Kidney (tissue), 14 donors: Measurements from ENCODE around the gene ADCK1. TPM values are rescaled to one million over a fixed set of nuclear protein-coding genes. Genes with fewer than 3 reads are reported as not detected.

ENCODE experiments used
- DNase-seq, 5 donors: peaks; one replicate each; pipeline ENCODE4 v3.0.0-alpha.2; 2013 to 2020
- FAIRE-seq: peaks from 2 replicates; lab custom pipeline; 2012; peaks lifted over from hg19 to GRCh38; lab: Jason Lieb, UNC
- H3K27ac ChIP-seq, 2 donors: one replicate each; pipeline ENCODE4 v1.7.0; 2013; ENCODE audit warnings: low read depth in 2 of 2, low read length in 2 of 2, inconsistent platforms in 1 of 2
- H3K27me3 ChIP-seq: one replicate; pipeline ENCODE4 v1.7.1; 2013; ENCODE audit warnings: low read length, inconsistent platforms; ENCODE audit not compliant: control insufficient read depth, insufficient read depth
- H3K36me3 ChIP-seq, 3 donors: one replicate each; pipeline versions ENCODE4 v1.7.0 to v1.7.1; 2013; ENCODE audit warnings: low read length in 3 of 3, control low read depth in 1 of 3, inconsistent platforms in 1 of 3; ENCODE audit not compliant: insufficient read depth in 3 of 3, control insufficient read depth in 2 of 3
- H3K4me1 ChIP-seq, 3 donors: one replicate each; pipeline versions ENCODE4 v1.7.0 to v1.7.1; 2013; ENCODE audit warnings: low read length in 3 of 3, inconsistent platforms in 1 of 3, low read depth in 1 of 3; ENCODE audit not compliant: control insufficient read depth in 2 of 3, insufficient read depth in 2 of 3
- H3K4me3 ChIP-seq, 3 donors: one replicate each; pipeline versions ENCODE4 v1.7.0 to v1.8.1; 2013; ENCODE audit warnings: low read length in 3 of 3, control low read depth in 1 of 3, inconsistent platforms in 1 of 3
- H3K9ac ChIP-seq, 3 donors: one replicate each; pipeline versions ENCODE4 v1.7.0 to v1.7.1; 2013; ENCODE audit warnings: low read length in 3 of 3, control low read depth in 1 of 3, inconsistent platforms in 1 of 3
- H3K9me3 ChIP-seq, 3 donors: one replicate each; pipeline versions ENCODE4 v1.7.0 to v1.7.1; 2013; ENCODE audit warnings: low read length in 3 of 3, control low read depth in 1 of 3, inconsistent platforms in 1 of 3; ENCODE audit not compliant: control insufficient read depth in 2 of 3, insufficient read depth in 1 of 3
- CTCF ChIP-seq: IDR thresholded peaks from 3 replicates; pipeline ENCODE4 v1.5.1; 2012; ENCODE audit warnings: mild to moderate bottlenecking, moderate library complexity, borderline replicate concordance; ENCODE audit not compliant: insufficient read depth; ENCODE audit errors: extremely low read depth
- intact Hi-C: fragments of 100-400 bp; cut with DNase I; formaldehyde crosslinking; loops from one replicate; pipeline ENCODE4 v1.11.1; 2022
- polyA plus RNA-seq: library from polyadenylated mRNA; stranded (reverse); fragments of 350-450 nt; fragmentation: Illumina TruSeq; extraction: RNeasy Lipid Tissue Mini Kit (QIAGEN cat#74804); gene quantifications from one replicate; pipeline ENCODE4 v1.2.3, GENCODE V29; 2014; ENCODE audit warnings: low read depth, low replicate concordance; ENCODE audit not compliant: insufficient read depth
- total RNA-seq: library from RNA; stranded (reverse); fragmentation: NEBNext Ultra II Directional; extraction: Animal tissue kit (Norgen Biotek cat#: 25700); gene quantifications from one replicate; pipeline ENCODE4 v1.2.1, GENCODE V29; 2021
- donor health status: control.
- donor health status: control.
- donor health status: control.
- donor health status: control.
- donor health status: control.
- donor health status: DM: yes; HTN: yes; CAD: no.
- donor health status: Normal renal cell carcinoma (clear cell type).

ADCK1 gene
- total and polyA plus RNA-seq, 2 donors from 2014 or later: 8.0 to 10.3 TPM

- H3K27me3 ChIP-seq: no peaks in the 10 kb centered on the region
- no peak overlapping the region for H3K9ac ChIP-seq
- FAIRE-seq (no peak), DNase-seq (no peak)
- H3K27ac ChIP-seq: no peak overlapping the region
- no peaks in the 10 kb centered on the region for H3K9me3 ChIP-seq
- no peaks in the 10 kb centered on the region for H3K36me3 ChIP-seq
- no peak overlapping the region for H3K4me3 ChIP-seq
- intact Hi-C loops: loop anchor here (10.0 kb wide), 1 partner anchor 697 kb away; no protein-coding TSS in a partner anchor
- no peak for TF ChIP-seq CTCF
- no peaks in the 10 kb centered on the region for H3K4me1 ChIP-seq
Measured at GRCh38 chr14:77867476-77867875, 67.6 kb downstream of the ADCK1 start.

DNA sequence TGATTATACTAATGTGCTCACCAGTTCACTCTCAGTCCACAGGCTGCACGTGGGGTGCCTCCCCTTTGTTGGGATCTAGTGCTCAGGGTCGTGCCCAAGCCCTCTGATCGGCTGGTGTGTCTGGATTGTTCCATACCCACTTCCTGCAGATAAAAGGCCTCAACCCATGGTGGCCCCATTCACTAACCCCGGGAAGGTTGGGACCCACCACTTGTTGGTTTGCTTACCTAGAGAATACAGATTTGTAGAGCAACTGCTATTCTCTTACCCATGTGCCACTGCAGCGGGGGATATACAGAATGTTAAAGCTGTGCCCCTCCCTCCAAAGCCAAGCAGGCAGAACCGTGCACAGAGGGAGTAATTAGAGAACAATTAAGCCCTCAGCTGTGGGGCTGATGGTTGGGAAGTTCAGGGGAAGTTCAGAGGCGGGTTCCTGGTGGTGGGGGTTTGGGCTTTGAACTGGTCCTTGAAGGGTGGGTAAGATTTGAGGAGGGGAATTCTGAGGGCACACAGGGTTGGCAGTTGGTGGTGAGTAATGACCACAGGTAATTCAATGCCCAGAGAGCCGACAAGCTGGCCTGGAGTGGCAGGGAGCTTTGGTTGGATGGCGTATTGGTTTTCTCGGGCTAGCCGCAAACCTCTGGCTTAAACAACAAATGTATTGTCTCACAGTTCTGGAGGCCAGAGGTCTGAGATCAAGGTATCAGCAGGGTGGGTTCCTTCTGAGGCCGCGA, 68.8 kb downstream of the ADCK1 start:
- DNase-seq (peak in 4 of 5 donors; percentile 63 to 81 (median 72)), FAIRE-seq (no peak)
- no peaks in the 10 kb centered on the region for H3K4me1 ChIP-seq
- no peak overlapping the region for H3K4me3 ChIP-seq
- H3K27me3 ChIP-seq: no peaks in the 10 kb centered on the region
- no peak for TF ChIP-seq CTCF
- H3K36me3 ChIP-seq: no peaks in the 10 kb centered on the region
- H3K9me3 ChIP-seq: no peaks in the 10 kb centered on the region
- no peak overlapping the region for H3K9ac ChIP-seq
- H3K27ac ChIP-seq: no peak overlapping the region
- intact Hi-C loops: loop anchor here (10.0 kb wide), 1 partner anchor 696 kb away; no protein-coding TSS in a partner anchor

GRCh38 chr14:77869340-77869739, 69.4 kb downstream of the ADCK1 start:
- Histone ChIP-seq H3K27ac (no peak overlapping the region), H3K9me3 (no peaks in the 10 kb centered on the region), H3K9ac (no peak overlapping the region), H3K36me3 (no peaks in the 10 kb centered on the region), H3K4me1 (no peaks in the 10 kb centered on the region), H3K27me3 (no peaks in the 10 kb centered on the region), H3K4me3 (no peak overlapping the region)
- FAIRE-seq (no peak), DNase-seq (no peak)
- intact Hi-C loops: loop anchor here (10.0 kb wide), 1 partner anchor 695 kb away; no protein-coding TSS in a partner anchor
- TF ChIP-seq CTCF: no peak

GRCh38 chr14:77870646-77871045, 70.7 kb downstream of the ADCK1 start:
- Histone ChIP-seq H3K4me1 (no peaks in the 10 kb centered on the region), H3K27me3 (no peaks in the 10 kb centered on the region), H3K27ac (no peak overlapping the region), H3K4me3 (no peak overlapping the region), H3K36me3 (no peaks in the 10 kb centered on the region), H3K9me3 (no peaks in the 10 kb centered on the region), H3K9ac (no peak overlapping the region)
- FAIRE-seq: no peak
- intact Hi-C loops: no loop called here
- no peak for DNase-seq
- TF ChIP-seq CTCF: no peak
